ENCODE measurements around the gene ARPC1A.

Gene ARPC1A

GRCh38 chr7:99372275-99373090 is 46.8 kb downstream of the ARPC1A start:
- TF ChIP-seq REST (IDR thresholded peaks at IDR 0.05; ENCODE audit: insufficient read depth in 1 of 2, low read depth in 2 of 2, low read length in 2 of 2) (no peak), FOXP2 (optimal IDR thresholded peaks at IDR 0.05; ENCODE audit: borderline replicate concordance, extremely low read depth, extremely low read length, insufficient read depth) (no peak), SIN3A (IDR thresholded peaks at IDR 0.05; ENCODE audit: borderline replicate concordance, insufficient read depth, low read length) (no peak), POLR2AphosphoS5 (IDR thresholded peaks at IDR 0.05; ENCODE audit: low read depth, low read length) (no peak)

GRCh38 chr7:99373091-99374066 is 47.7 kb downstream of the ARPC1A start:
- TF ChIP-seq REST (IDR thresholded peaks at IDR 0.05; ENCODE audit: insufficient read depth in 1 of 2, low read depth in 2 of 2, low read length in 2 of 2), result no peak
- TF ChIP-seq TAF1 (IDR thresholded peaks at IDR 0.05; ENCODE audit: borderline replicate concordance, insufficient read depth, low read length), result no peak
- no peak for TF ChIP-seq FOXP2 (optimal IDR thresholded peaks at IDR 0.05; ENCODE audit: borderline replicate concordance, extremely low read depth, extremely low read length, insufficient read depth)
- no peak for TF ChIP-seq SIN3A (IDR thresholded peaks at IDR 0.05; ENCODE audit: borderline replicate concordance, insufficient read depth, low read length)
- no peak for TF ChIP-seq POLR2AphosphoS5 (IDR thresholded peaks at IDR 0.05; ENCODE audit: low read depth, low read length)

- TF ChIP-seq FOXP2 (optimal IDR thresholded peaks at IDR 0.05; ENCODE audit: borderline replicate concordance, extremely low read depth, extremely low read length, insufficient read depth) (peak; percentile 23), REST (IDR thresholded peaks at IDR 0.05; ENCODE audit: insufficient read depth in 1 of 2, low read depth in 2 of 2, low read length in 2 of 2) (no peak), SIN3A (IDR thresholded peaks at IDR 0.05; ENCODE audit: borderline replicate concordance, insufficient read depth, low read length) (peak; percentile 63; the same call in 1 of the 2 replicates), TAF1 (IDR thresholded peaks at IDR 0.05; ENCODE audit: borderline replicate concordance, insufficient read depth, low read length) (peak; percentile 54; the same call in 1 of the 2 replicates), POLR2AphosphoS5 (IDR thresholded peaks at IDR 0.05; ENCODE audit: low read depth, low read length) (peak; percentile 92)
Observed at GRCh38 chr7:99374111-99375064, 48.7 kb downstream of the ARPC1A start, which contains the start of gene ARPC1B. TSS of gene ARPC1B (plus strand) at chr7:99374730. CDS start at chr7:99385715, 10,985 bp downstream.

- TF ChIP-seq SIN3A (IDR thresholded peaks at IDR 0.05; ENCODE audit: borderline replicate concordance, insufficient read depth, low read length) (0 out of 2 replicates have a peak, but pooled peaks have one; percentile 11), POLR2AphosphoS5 (IDR thresholded peaks at IDR 0.05; ENCODE audit: low read depth, low read length) (no peak; the same call in 1 of the 2 replicates)
Observed at GRCh38 chr7:99375070-99375807, 49.5 kb downstream of the ARPC1A start.
